ENCODE measurements around the gene FBXL22.

FBXL22 gene

GRCh38 chr15:63597038-63597790 is at the start of gene FBXL22:
TSS of gene FBXL22 (plus strand) at chr15:63597387. CDS start at chr15:63597393, 6 bp downstream.
- in situ Hi-C loops (cut with MboI; ENCODE audit: low sequenced_read_pairs), result no loop called here

GRCh38 chr15:63551400-63551799 is 45.8 kb upstream of the FBXL22 start:
- in situ Hi-C loops (cut with MboI; ENCODE audit: low sequenced_read_pairs), result no loop called here

- in situ Hi-C loops (cut with MboI; ENCODE audit: low sequenced_read_pairs), result no loop called here
Measured at GRCh38 chr15:63553388-63553791, 43.8 kb upstream of the FBXL22 start.

GRCh38 chr15:63554337-63554927 is 42.8 kb upstream of the FBXL22 start:
- in situ Hi-C loops (cut with MboI; ENCODE audit: low sequenced_read_pairs), result no loop called here

- in situ Hi-C loops (cut with MboI; ENCODE audit: low sequenced_read_pairs), result no loop called here
Measured at GRCh38 chr15:63555507-63555906, 41.7 kb upstream of the FBXL22 start.

GRCh38 chr15:63556246-63556645 is 40.9 kb upstream of the FBXL22 start:
- in situ Hi-C loops (cut with MboI; ENCODE audit: low sequenced_read_pairs), result no loop called here

- in situ Hi-C loops (cut with MboI; ENCODE audit: low sequenced_read_pairs), result no loop called here
Measured at GRCh38 chr15:63556736-63557135, 40.5 kb upstream of the FBXL22 start.

- in situ Hi-C loops (cut with MboI; ENCODE audit: low sequenced_read_pairs), result no loop called here
Measured at GRCh38 chr15:63559753-63560152, 37.4 kb upstream of the FBXL22 start.

- in situ Hi-C loops (cut with MboI; ENCODE audit: low sequenced_read_pairs), result no loop called here
Measured at GRCh38 chr15:63560741-63561448, 36.3 kb upstream of the FBXL22 start.

GRCh38 chr15:63564093-63564492 is 33.1 kb upstream of the FBXL22 start:
- in situ Hi-C loops (cut with MboI; ENCODE audit: low sequenced_read_pairs), result no loop called here

- in situ Hi-C loops (cut with MboI; ENCODE audit: low sequenced_read_pairs), result no loop called here
Measured at GRCh38 chr15:63565536-63566186, 31.5 kb upstream of the FBXL22 start.

GRCh38 chr15:63572749-63573464 is 24.3 kb upstream of the FBXL22 start:
- in situ Hi-C loops (cut with MboI; ENCODE audit: low sequenced_read_pairs), result no loop called here

GRCh38 chr15:63573533-63573932 is 23.7 kb upstream of the FBXL22 start:
- in situ Hi-C loops (cut with MboI; ENCODE audit: low sequenced_read_pairs), result no loop called here

- in situ Hi-C loops (cut with MboI; ENCODE audit: low sequenced_read_pairs), result no loop called here
Measured at GRCh38 chr15:63575312-63575711, 21.9 kb upstream of the FBXL22 start.

GRCh38 chr15:63576441-63576840 is 20.7 kb upstream of the FBXL22 start:
- in situ Hi-C loops (cut with MboI; ENCODE audit: low sequenced_read_pairs), result no loop called here

- in situ Hi-C loops (cut with MboI; ENCODE audit: low sequenced_read_pairs), result no loop called here
Measured at GRCh38 chr15:63582179-63582578, 15.0 kb upstream of the FBXL22 start.

- in situ Hi-C loops (cut with MboI; ENCODE audit: low sequenced_read_pairs), result no loop called here
Measured at GRCh38 chr15:63582718-63583426, 14.3 kb upstream of the FBXL22 start.

- in situ Hi-C loops (cut with MboI; ENCODE audit: low sequenced_read_pairs), result no loop called here
Measured at GRCh38 chr15:63586790-63587189, 10.4 kb upstream of the FBXL22 start.

- in situ Hi-C loops (cut with MboI; ENCODE audit: low sequenced_read_pairs), result no loop called here
Measured at GRCh38 chr15:63587527-63587926, 9.7 kb upstream of the FBXL22 start.

GRCh38 chr15:63588826-63589225 is 8.4 kb upstream of the FBXL22 start:
- in situ Hi-C loops (cut with MboI; ENCODE audit: low sequenced_read_pairs), result no loop called here

Measured in hTERT RPE-1 (cell line).